Measurements from ENCODE around the gene CACNA1I.

GRCh38 chr22:39718206-39718605 is 147.7 kb downstream of the CACNA1I start:
- TF ChIP-seq CTCF (IDR thresholded peaks at IDR 0.05) (no peak), POLR2A (IDR thresholded peaks at IDR 0.05) (no peak)
